ENCODE results near the gene CARMIL1.

Gene CARMIL1

DNA sequence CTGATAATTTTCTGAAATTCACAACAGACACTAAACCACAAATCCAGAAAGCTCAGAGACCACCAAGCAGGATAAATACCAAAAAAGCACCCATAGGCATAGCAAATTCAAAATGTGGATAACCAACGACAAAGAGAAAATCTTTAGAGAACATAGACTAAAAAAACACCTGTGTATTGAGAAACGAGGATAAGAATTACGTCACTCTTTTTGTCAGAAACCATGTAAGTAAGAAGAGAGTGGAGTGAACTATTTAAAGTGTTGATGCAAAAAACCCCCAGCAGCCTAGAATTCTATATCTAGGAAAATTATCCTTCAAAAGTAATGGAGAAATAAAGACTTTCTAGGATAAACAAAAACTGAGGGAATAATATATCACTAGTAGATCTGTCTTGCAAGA is 245.9 kb downstream of the CARMIL1 start:
- Histone ChIP-seq H2AFZ (ENCODE audit: insufficient read depth, low read length, poor library complexity) (no peak overlapping the region), H3K27me3 (ENCODE audit: insufficient read depth, low read length) (no peaks in the 10 kb centered on the region), H2BK5ac (ENCODE audit: low read depth, low read length, poor library complexity) (no peak overlapping the region), H3K4me3 (ENCODE audit: low read depth, low read length) (no peak overlapping the region), H2BK120ac (ENCODE audit: insufficient read depth, low read length, poor library complexity) (no peak overlapping the region), H2BK12ac (ENCODE audit: low read length) (no peak overlapping the region), H3K4me1 (ENCODE audit: control insufficient read depth in 1 of 2, insufficient read depth in 2 of 2, low read length in 2 of 2) (peaks cover 0 to 2% of the 10 kb centered on the region in 2 experiments), H4K91ac (ENCODE audit: low read depth, low read length) (no peak overlapping the region), H3K4ac (ENCODE audit: low read depth, low read length) (no peak overlapping the region), H3K4me2 (ENCODE audit: low read length) (no peak overlapping the region), H3K79me1 (ENCODE audit: low read length) (peaks cover 1% of the 10 kb centered on the region), H2AK5ac (ENCODE audit: low read length) (no peak overlapping the region), H3K9ac (ENCODE audit: low read length) (no peak overlapping the region), H3K18ac (ENCODE audit: low read length) (no peak overlapping the region), H3K79me2 (ENCODE audit: control insufficient read depth, insufficient read depth, low read length, poor library complexity) (no peaks in the 10 kb centered on the region), H3K14ac (ENCODE audit: low read length) (no peak overlapping the region), H3K9me3 (ENCODE audit: insufficient read depth, low read depth, low read length) (no peaks in the 10 kb centered on the region), H4K8ac (ENCODE audit: low read depth, low read length) (no peak overlapping the region), H3K36me3 (ENCODE audit: control insufficient read depth in 1 of 2, insufficient read depth in 2 of 2, low read length in 2 of 2) (peaks cover 1 to 2% of the 10 kb centered on the region in 2 experiments), H4K12ac (ENCODE audit: low read depth, low read length) (no peak overlapping the region), H3K27ac (ENCODE audit: low read depth, low read length) (no peak overlapping the region), H3K23ac (ENCODE audit: low read length) (no peak overlapping the region)
- no peak for DNase-seq
- WGBS (ENCODE audit: extremely low coverage, insufficient coverage, insufficient read length): no CpG with 5 or more reads among the region's 3 CpGs

DNA sequence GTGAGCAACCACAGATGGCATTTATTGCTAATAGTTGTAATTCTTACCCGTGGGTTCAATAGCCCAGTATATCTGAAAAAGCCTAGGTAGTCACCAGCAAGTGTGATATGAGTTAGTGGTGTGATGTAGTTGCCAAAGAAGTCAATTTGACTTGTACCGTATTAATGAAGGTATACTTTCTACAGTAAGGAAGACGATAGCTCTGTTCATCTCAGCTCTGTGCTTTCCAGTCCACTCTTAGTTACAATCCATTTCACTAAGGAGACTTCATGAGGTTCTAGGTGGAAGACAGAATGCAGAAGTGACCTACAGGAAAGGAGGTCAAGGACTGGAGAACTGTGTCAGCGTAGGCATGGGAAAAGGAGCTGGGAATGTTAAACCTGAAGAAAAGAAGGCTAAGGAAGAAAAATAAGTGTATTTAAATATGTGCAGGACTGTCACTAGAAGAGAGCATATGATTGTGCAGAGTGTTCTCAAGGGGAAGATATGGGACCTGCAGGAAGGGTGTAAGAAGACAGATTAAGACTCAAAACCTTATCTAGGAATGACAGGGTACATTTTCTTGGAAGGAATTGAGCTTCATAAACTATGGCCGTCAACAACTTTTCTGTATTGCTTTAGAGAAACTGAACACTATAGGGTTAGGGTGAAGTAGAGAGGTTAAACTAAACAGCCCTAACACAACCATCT is 255.9 kb downstream of the CARMIL1 start:
- H2AK5ac ChIP-seq (ENCODE audit: low read length): no peak overlapping the region
- no peak overlapping the region for H3K4me3 ChIP-seq (ENCODE audit: low read depth, low read length)
- no peak overlapping the region for H3K9ac ChIP-seq (ENCODE audit: low read length)
- H3K27me3 ChIP-seq (ENCODE audit: insufficient read depth, low read length): no peaks in the 10 kb centered on the region
- H3K79me1 ChIP-seq (ENCODE audit: low read length): no peaks in the 10 kb centered on the region
- no peak overlapping the region for H2BK12ac ChIP-seq (ENCODE audit: low read length)
- WGBS (ENCODE audit: extremely low coverage, insufficient coverage, insufficient read length): no CpG with 5 or more reads among the region's 5 CpGs
- H2BK120ac ChIP-seq (ENCODE audit: insufficient read depth, low read length, poor library complexity): no peak overlapping the region
- H4K91ac ChIP-seq (ENCODE audit: low read depth, low read length): no peak overlapping the region
- no peak overlapping the region for H3K23ac ChIP-seq (ENCODE audit: low read length)
- H3K14ac ChIP-seq (ENCODE audit: low read length): no peak overlapping the region
- no peak overlapping the region for H3K18ac ChIP-seq (ENCODE audit: low read length)
- no peak overlapping the region for H3K27ac ChIP-seq (ENCODE audit: low read depth, low read length)
- no peak overlapping the region for H3K4me2 ChIP-seq (ENCODE audit: low read length)
- H3K4ac ChIP-seq (ENCODE audit: low read depth, low read length): no peak overlapping the region
- DNase-seq: no peak
- no peak overlapping the region for H4K12ac ChIP-seq (ENCODE audit: low read depth, low read length)
- H2AFZ ChIP-seq (ENCODE audit: insufficient read depth, low read length, poor library complexity): no peak overlapping the region
- no peak overlapping the region for H2BK5ac ChIP-seq (ENCODE audit: low read depth, low read length, poor library complexity)
- H4K8ac ChIP-seq (ENCODE audit: low read depth, low read length): no peak overlapping the region
- no peaks in the 10 kb centered on the region for H3K9me3 ChIP-seq (ENCODE audit: insufficient read depth, low read depth, low read length)
- no peaks in the 10 kb centered on the region for H3K4me1 ChIP-seq (ENCODE audit: control insufficient read depth in 1 of 2, insufficient read depth in 2 of 2, low read length in 2 of 2)
- peaks cover 0 to 3% of the 10 kb centered on the region in 2 experiments for H3K36me3 ChIP-seq (ENCODE audit: control insufficient read depth in 1 of 2, insufficient read depth in 2 of 2, low read length in 2 of 2)
- no peaks in the 10 kb centered on the region for H3K79me2 ChIP-seq (ENCODE audit: control insufficient read depth, insufficient read depth, low read length, poor library complexity)

DNA sequence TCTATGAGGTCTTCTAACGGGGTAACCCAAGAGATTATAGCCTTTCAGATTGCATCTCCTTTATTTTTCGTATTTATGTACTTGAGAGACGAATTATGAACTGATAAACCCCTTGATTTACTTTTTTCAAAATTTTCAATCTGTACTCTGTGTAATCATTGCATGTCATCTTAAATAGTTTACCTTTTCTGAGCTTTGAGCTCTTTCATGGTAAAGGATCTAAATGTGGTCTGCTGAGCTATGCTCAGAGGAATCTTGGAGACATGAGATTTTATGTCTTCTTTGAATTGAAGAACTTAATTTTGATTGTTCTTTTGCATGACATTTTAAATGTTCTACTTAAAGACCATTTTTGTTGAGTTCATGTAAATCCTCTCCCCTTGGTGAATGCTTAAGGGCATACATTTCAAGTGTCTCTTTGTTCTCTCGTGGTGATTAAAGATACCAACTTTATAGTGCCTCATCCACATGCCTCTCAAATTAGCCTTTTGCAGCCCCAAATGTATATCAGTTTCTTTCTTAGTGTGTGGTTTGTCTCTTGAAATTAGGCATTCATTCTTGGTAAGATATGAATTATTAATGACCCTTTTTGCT is 256.6 kb downstream of the CARMIL1 start:
- no peak for DNase-seq
- H3K79me2 ChIP-seq (ENCODE audit: control insufficient read depth, insufficient read depth, low read length, poor library complexity): no peaks in the 10 kb centered on the region
- no peak overlapping the region for H4K91ac ChIP-seq (ENCODE audit: low read depth, low read length)
- no peak overlapping the region for H3K23ac ChIP-seq (ENCODE audit: low read length)
- H4K12ac ChIP-seq (ENCODE audit: low read depth, low read length): no peak overlapping the region
- H3K4me3 ChIP-seq (ENCODE audit: low read depth, low read length): no peak overlapping the region
- no peak overlapping the region for H3K4ac ChIP-seq (ENCODE audit: low read depth, low read length)
- H3K27me3 ChIP-seq (ENCODE audit: insufficient read depth, low read length): no peaks in the 10 kb centered on the region
- H3K27ac ChIP-seq (ENCODE audit: low read depth, low read length): no peak overlapping the region
- no peak overlapping the region for H2AFZ ChIP-seq (ENCODE audit: insufficient read depth, low read length, poor library complexity)
- no peak overlapping the region for H2BK120ac ChIP-seq (ENCODE audit: insufficient read depth, low read length, poor library complexity)
- no peak overlapping the region for H3K9ac ChIP-seq (ENCODE audit: low read length)
- H3K79me1 ChIP-seq (ENCODE audit: low read length): no peaks in the 10 kb centered on the region
- no peak overlapping the region for H2BK12ac ChIP-seq (ENCODE audit: low read length)
- H3K36me3 ChIP-seq (ENCODE audit: control insufficient read depth in 1 of 2, insufficient read depth in 2 of 2, low read length in 2 of 2): peaks cover 0 to 3% of the 10 kb centered on the region in 2 experiments
- no peak overlapping the region for H3K14ac ChIP-seq (ENCODE audit: low read length)
- no peaks in the 10 kb centered on the region for H3K4me1 ChIP-seq (ENCODE audit: control insufficient read depth in 1 of 2, insufficient read depth in 2 of 2, low read length in 2 of 2)
- H3K9me3 ChIP-seq (ENCODE audit: insufficient read depth, low read depth, low read length): no peaks in the 10 kb centered on the region
- H2BK5ac ChIP-seq (ENCODE audit: low read depth, low read length, poor library complexity): no peak overlapping the region
- no peak overlapping the region for H4K8ac ChIP-seq (ENCODE audit: low read depth, low read length)
- no peak overlapping the region for H2AK5ac ChIP-seq (ENCODE audit: low read length)
- no peak overlapping the region for H3K18ac ChIP-seq (ENCODE audit: low read length)
- H3K4me2 ChIP-seq (ENCODE audit: low read length): no peak overlapping the region
- WGBS (ENCODE audit: extremely low coverage, insufficient coverage, insufficient read length): no CpG with 5 or more reads among the region's 4 CpGs

DNA sequence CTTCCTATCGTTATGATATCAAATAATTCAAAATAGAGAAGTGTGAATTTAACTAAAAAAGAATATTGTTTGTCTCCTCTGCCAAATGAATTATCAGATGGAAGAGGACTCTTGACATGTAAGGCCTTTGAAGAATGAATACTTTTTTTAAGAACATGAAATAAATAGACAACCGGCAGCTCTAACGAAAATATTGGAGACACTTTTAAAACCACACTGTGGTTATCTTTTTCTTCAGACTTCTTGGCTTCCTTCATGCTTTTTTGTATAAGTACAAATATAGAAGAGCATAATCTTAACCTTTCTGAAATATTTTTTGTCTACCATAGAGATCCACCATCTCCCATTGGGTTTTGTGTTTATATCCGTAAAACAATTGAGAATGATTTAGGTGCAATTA is 257.6 kb downstream of the CARMIL1 start:
- Histone ChIP-seq H3K4me3 (ENCODE audit: low read depth, low read length) (no peak overlapping the region), H3K4me2 (ENCODE audit: low read length) (no peak overlapping the region), H3K4ac (ENCODE audit: low read depth, low read length) (no peak overlapping the region), H4K91ac (ENCODE audit: low read depth, low read length) (no peak overlapping the region), H3K79me1 (ENCODE audit: low read length) (no peaks in the 10 kb centered on the region), H2AK5ac (ENCODE audit: low read length) (no peak overlapping the region), H3K9ac (ENCODE audit: low read length) (no peak overlapping the region), H2AFZ (ENCODE audit: insufficient read depth, low read length, poor library complexity) (no peak overlapping the region), H3K18ac (ENCODE audit: low read length) (no peak overlapping the region), H2BK120ac (ENCODE audit: insufficient read depth, low read length, poor library complexity) (no peak overlapping the region), H3K36me3 (ENCODE audit: control insufficient read depth in 1 of 2, insufficient read depth in 2 of 2, low read length in 2 of 2) (peaks cover 0 to 3% of the 10 kb centered on the region in 2 experiments), H2BK12ac (ENCODE audit: low read length) (no peak overlapping the region), H3K14ac (ENCODE audit: low read length) (no peak overlapping the region), H3K9me3 (ENCODE audit: insufficient read depth, low read depth, low read length) (no peaks in the 10 kb centered on the region), H4K12ac (ENCODE audit: low read depth, low read length) (no peak overlapping the region), H3K27ac (ENCODE audit: low read depth, low read length) (no peak overlapping the region), H3K27me3 (ENCODE audit: insufficient read depth, low read length) (no peaks in the 10 kb centered on the region), H2BK5ac (ENCODE audit: low read depth, low read length, poor library complexity) (no peak overlapping the region), H4K8ac (ENCODE audit: low read depth, low read length) (no peak overlapping the region), H3K79me2 (ENCODE audit: control insufficient read depth, insufficient read depth, low read length, poor library complexity) (no peaks in the 10 kb centered on the region), H3K4me1 (ENCODE audit: control insufficient read depth in 1 of 2, insufficient read depth in 2 of 2, low read length in 2 of 2) (no peaks in the 10 kb centered on the region), H3K23ac (ENCODE audit: low read length) (no peak overlapping the region)
- no peak for DNase-seq
- no CpG with 5 or more reads among the region's 4 CpGs for WGBS (ENCODE audit: extremely low coverage, insufficient coverage, insufficient read length)
